Lower leg skin (tissue), 3 donors: ENCODE measurements around the gene ATF7IP.

Experiments used
- POLR2A ChIP-seq, 2 donors: fragments of 450-650 bp; IDR thresholded peaks; one replicate each; pipeline ENCODE4 v1.6.1; 2016 to 2017; ENCODE audit warnings: antibody characterized with exemption in 2 of 2, mild to moderate bottlenecking in 1 of 2, moderate library complexity in 1 of 2
- TF ChIP-seq, protein P1 (sequence below), 3 donors: fragments of 450-650 bp; IDR thresholded peaks; one replicate each; pipeline ENCODE4 v1.5.1; 2016; ENCODE audit warnings: antibody characterized with exemption in 3 of 3, mild to moderate bottlenecking in 3 of 3, moderate library complexity in 2 of 3

DNA sequence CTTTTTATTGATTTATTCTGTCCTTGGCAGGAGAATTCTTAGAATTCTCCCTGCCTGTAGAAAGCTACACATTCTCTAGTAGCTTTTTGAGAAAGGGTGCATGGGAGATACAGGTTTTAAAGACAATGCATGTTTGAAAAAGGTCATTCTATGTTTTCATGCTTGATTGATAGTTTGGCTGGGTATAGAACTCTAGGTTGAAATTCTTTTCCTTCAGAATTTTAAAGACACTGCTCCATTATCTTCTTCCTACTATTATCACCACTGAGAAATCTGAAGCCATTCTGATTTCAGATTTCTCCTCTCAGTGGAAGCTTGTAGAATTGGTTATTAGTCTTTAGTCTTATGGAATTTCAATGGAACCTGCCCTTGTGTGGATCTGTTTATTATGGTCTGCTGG lies 14.0 kb downstream of the ATF7IP start:
- TF ChIP-seq, protein P1, sequence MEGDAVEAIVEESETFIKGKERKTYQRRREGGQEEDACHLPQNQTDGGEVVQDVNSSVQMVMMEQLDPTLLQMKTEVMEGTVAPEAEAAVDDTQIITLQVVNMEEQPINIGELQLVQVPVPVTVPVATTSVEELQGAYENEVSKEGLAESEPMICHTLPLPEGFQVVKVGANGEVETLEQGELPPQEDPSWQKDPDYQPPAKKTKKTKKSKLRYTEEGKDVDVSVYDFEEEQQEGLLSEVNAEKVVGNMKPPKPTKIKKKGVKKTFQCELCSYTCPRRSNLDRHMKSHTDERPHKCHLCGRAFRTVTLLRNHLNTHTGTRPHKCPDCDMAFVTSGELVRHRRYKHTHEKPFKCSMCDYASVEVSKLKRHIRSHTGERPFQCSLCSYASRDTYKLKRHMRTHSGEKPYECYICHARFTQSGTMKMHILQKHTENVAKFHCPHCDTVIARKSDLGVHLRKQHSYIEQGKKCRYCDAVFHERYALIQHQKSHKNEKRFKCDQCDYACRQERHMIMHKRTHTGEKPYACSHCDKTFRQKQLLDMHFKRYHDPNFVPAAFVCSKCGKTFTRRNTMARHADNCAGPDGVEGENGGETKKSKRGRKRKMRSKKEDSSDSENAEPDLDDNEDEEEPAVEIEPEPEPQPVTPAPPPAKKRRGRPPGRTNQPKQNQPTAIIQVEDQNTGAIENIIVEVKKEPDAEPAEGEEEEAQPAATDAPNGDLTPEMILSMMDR (IDR thresholded peaks at IDR 0.05): no peak
- no peak for TF ChIP-seq POLR2A (IDR thresholded peaks at IDR 0.05)
